ENCODE results near the gene RBM19.

DNA sequence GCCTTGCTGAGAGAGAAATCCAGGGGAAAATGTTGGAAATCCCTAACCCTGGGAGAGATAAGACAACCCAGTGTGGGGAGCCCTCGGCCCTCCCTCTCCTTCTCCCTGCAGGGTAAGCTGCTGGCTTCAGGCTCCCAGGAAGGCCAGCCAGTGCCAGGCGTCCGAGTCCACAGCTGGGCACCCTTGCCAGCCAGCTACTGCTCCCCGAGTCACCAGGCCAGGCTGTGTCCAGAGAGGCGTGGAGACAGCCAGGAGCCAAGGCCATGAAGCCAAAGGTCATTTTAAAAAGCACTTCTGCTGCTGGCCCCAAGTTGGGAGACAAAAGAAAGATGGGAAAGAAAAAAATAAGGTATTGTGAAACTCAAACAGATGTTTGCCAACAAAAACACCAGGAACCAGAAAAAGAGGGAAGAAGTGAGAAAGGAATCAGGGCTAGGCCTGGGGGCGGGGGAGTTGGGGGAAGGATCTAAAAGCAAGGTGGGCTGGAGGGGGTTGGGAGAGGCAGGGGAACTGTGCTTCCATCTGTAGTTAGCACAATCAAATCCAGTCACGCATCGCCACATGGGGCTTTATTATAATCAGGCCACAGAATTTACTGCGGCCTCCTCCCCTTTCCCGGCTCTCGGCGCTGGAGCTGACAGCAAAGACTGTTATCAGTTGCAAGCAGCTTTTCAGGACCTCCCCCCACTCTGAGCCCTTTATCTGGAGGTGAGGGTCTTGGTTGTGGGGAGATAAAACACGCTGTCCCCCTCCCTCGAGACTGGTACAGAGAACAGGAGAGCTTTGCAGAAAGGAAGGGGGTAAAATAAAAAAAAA is 33.5 kb downstream of the RBM19 start:
- TF ChIP-seq, protein P1, sequence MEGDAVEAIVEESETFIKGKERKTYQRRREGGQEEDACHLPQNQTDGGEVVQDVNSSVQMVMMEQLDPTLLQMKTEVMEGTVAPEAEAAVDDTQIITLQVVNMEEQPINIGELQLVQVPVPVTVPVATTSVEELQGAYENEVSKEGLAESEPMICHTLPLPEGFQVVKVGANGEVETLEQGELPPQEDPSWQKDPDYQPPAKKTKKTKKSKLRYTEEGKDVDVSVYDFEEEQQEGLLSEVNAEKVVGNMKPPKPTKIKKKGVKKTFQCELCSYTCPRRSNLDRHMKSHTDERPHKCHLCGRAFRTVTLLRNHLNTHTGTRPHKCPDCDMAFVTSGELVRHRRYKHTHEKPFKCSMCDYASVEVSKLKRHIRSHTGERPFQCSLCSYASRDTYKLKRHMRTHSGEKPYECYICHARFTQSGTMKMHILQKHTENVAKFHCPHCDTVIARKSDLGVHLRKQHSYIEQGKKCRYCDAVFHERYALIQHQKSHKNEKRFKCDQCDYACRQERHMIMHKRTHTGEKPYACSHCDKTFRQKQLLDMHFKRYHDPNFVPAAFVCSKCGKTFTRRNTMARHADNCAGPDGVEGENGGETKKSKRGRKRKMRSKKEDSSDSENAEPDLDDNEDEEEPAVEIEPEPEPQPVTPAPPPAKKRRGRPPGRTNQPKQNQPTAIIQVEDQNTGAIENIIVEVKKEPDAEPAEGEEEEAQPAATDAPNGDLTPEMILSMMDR (IDR thresholded peaks at IDR 0.05 in 8 of 11, conservative IDR thresholded peaks at IDR 0.05 in 3 of 11), result no peak
- TF ChIP-seq POLR2A (IDR thresholded peaks at IDR 0.05), result no peak
- TF ChIP-seq POLR2AphosphoS5 (IDR thresholded peaks at IDR 0.05), result no peak
